HepG2 (cell line): ENCODE measurements around the gene PFAS. TPM values are rescaled to one million over a fixed set of nuclear protein-coding genes. Genes with fewer than 3 reads are reported as not detected.
A peak's percentile ranks its signal among the peaks of the same experiment; 100 is the strongest.

ENCODE experiments used
- DMAP1 ChIP-seq: IDR thresholded peaks from 2 replicates; pipeline ENCODE4 v1.6.1; 2016
- HMGA1 ChIP-seq: sonication (generic); formaldehyde crosslinking; conservative IDR thresholded peaks from 2 replicates; pipeline ENCODE4 v1.4.0; 2020; ENCODE audit warnings: missing genetic modification reagents
- HOXA5 ChIP-seq: sonication (generic); formaldehyde crosslinking; IDR thresholded peaks from 2 replicates; pipeline ENCODE4 v1.4.0; 2020; ENCODE audit warnings: missing genetic modification reagents
- MAFG ChIP-seq: sonication (generic); formaldehyde crosslinking; IDR thresholded peaks from 2 replicates; pipeline ENCODE4 v1.5.1; 2020; ENCODE audit warnings: mild to moderate bottlenecking, missing genetic modification reagents
- MED13 ChIP-seq: sonication (generic); formaldehyde crosslinking; IDR thresholded peaks from 2 replicates; pipeline ENCODE4 v1.5.0; 2020; ENCODE audit warnings: missing genetic modification reagents
- MTF1 ChIP-seq: sonication (generic); formaldehyde crosslinking; IDR thresholded peaks from 2 replicates; pipeline ENCODE4 v1.5.0; 2020; ENCODE audit warnings: missing genetic modification reagents
- NCOR1 ChIP-seq: fragments of 200-600 bp; sonication (generic); IDR thresholded peaks from 2 replicates; pipeline ENCODE4 v1.7.0; 2017; ENCODE audit warnings: antibody characterized with exemption, low read length, borderline replicate concordance
- NFE2L2 ChIP-seq: fragments of 150-350 bp; IDR thresholded peaks from 2 replicates; pipeline ENCODE4 v1.6.1; 2014; ENCODE audit warnings: low read length
- ZBTB2 ChIP-seq: sonication (generic); formaldehyde crosslinking; IDR thresholded peaks from 2 replicates; pipeline ENCODE4 v1.8.0; 2022; ENCODE audit warnings: low read depth, missing genetic modification reagents
- ZNF282 ChIP-seq: fragments of 450-650 bp; IDR thresholded peaks from 2 replicates; pipeline ENCODE4 v1.6.1; 2018; ENCODE audit not compliant: partially characterized antibody
- ZNF383 ChIP-seq: sonication (generic); formaldehyde crosslinking; IDR thresholded peaks from 2 replicates; pipeline ENCODE4 v1.4.0; 2020; ENCODE audit warnings: missing genetic modification reagents, mild to moderate bottlenecking, borderline replicate concordance
- ZNF768 ChIP-seq: sonication (generic); formaldehyde crosslinking; IDR thresholded peaks from 2 replicates; pipeline ENCODE4 v1.4.0; 2020; ENCODE audit warnings: missing genetic modification reagents
- polyA plus RNA-seq, 8 experiments: library from polyadenylated mRNA; depleted of rRNA in 3 of 8; stranded (reverse) in 7 of 8; unstranded in 1 of 8; fragments of >200 nt; fragmentation: Illumina TruSeq in 4 of 8; extraction: Trizol in 4 of 8; gene quantifications; 2 replicates each; pipeline versions ENCODE4 v1.2.1 to v1.2.3, GENCODE V29; 2011 to 2016; ENCODE audit warnings: low read depth in 4 of 8, missing spikeins in 1 of 8, mixed read lengths in 1 of 8; ENCODE audit not compliant: insufficient read depth in 1 of 8
- total RNA-seq, 5 experiments: library from RNA; depleted of rRNA; stranded (reverse); fragments of >200 nt; fragmentation: Illumina TruSeq; extraction: Trizol; gene quantifications; 2 replicates each; pipeline ENCODE4 v1.2.3, GENCODE V29; 2016; ENCODE audit warnings: low read depth in 1 of 5
- TF ChIP-seq, protein P1 (sequence below): sonication (generic); formaldehyde crosslinking; IDR thresholded peaks from 2 replicates; pipeline ENCODE4 v1.5.1; 2020; ENCODE audit warnings: mild to moderate bottlenecking, moderate library complexity, missing genetic modification reagents
- TF ChIP-seq, protein P2 (sequence below): sonication (generic); formaldehyde crosslinking; IDR thresholded peaks from 2 replicates; pipeline ENCODE4 v1.8.0; 2022; ENCODE audit warnings: mild to moderate bottlenecking, missing genetic modification reagents; ENCODE audit not compliant: insufficient replicate concordance
- TF ChIP-seq, protein P3 (sequence below): sonication (generic); formaldehyde crosslinking; IDR thresholded peaks from 2 replicates; pipeline ENCODE4 v1.4.0; 2020; ENCODE audit warnings: missing genetic modification reagents, borderline replicate concordance

The PFAS gene
- total and polyA plus RNA-seq, 2 of the 13 experiments (the other 11 are each of a cell fraction or from before 2014, with no cell fraction given), result 49.4 to 58.2 TPM

GRCh38 chr17:8222630-8223355, 26.3 kb upstream of the PFAS start (continued):
- TF ChIP-seq, protein P1, sequence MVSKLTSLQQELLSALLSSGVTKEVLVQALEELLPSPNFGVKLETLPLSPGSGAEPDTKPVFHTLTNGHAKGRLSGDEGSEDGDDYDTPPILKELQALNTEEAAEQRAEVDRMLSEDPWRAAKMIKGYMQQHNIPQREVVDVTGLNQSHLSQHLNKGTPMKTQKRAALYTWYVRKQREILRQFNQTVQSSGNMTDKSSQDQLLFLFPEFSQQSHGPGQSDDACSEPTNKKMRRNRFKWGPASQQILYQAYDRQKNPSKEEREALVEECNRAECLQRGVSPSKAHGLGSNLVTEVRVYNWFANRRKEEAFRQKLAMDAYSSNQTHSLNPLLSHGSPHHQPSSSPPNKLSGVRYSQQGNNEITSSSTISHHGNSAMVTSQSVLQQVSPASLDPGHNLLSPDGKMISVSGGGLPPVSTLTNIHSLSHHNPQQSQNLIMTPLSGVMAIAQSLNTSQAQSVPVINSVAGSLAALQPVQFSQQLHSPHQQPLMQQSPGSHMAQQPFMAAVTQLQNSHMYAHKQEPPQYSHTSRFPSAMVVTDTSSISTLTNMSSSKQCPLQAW, result peak; percentile 37; the same call in 1 of the 2 replicates
- TF ChIP-seq HMGA1 (CRISPR knock-in tag) (no peak), MED13 (CRISPR knock-in tag) (no peak), ZNF282 (no peak), MTF1 (CRISPR knock-in tag) (no peak), ZNF768 (CRISPR knock-in tag) (peak; percentile 57), ZNF383 (no peak), DMAP1 (CRISPR knock-in tag) (0 out of 2 replicates have a peak, but pooled peaks have one; percentile 34), ZBTB2 (CRISPR knock-in tag) (no peak), NCOR1 (0 out of 2 replicates have a peak, but pooled peaks have one; percentile 25), MAFG (CRISPR knock-in tag) (no peak), HOXA5 (CRISPR knock-in tag) (no peak; the same call in 1 of the 2 replicates), NFE2L2 (no peak)
- TF ChIP-seq, protein P2, sequence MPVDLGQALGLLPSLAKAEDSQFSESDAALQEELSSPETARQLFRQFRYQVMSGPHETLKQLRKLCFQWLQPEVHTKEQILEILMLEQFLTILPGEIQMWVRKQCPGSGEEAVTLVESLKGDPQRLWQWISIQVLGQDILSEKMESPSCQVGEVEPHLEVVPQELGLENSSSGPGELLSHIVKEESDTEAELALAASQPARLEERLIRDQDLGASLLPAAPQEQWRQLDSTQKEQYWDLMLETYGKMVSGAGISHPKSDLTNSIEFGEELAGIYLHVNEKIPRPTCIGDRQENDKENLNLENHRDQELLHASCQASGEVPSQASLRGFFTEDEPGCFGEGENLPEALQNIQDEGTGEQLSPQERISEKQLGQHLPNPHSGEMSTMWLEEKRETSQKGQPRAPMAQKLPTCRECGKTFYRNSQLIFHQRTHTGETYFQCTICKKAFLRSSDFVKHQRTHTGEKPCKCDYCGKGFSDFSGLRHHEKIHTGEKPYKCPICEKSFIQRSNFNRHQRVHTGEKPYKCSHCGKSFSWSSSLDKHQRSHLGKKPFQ (CRISPR knock-in tag), result peak; percentile 28
- TF ChIP-seq, protein P3, sequence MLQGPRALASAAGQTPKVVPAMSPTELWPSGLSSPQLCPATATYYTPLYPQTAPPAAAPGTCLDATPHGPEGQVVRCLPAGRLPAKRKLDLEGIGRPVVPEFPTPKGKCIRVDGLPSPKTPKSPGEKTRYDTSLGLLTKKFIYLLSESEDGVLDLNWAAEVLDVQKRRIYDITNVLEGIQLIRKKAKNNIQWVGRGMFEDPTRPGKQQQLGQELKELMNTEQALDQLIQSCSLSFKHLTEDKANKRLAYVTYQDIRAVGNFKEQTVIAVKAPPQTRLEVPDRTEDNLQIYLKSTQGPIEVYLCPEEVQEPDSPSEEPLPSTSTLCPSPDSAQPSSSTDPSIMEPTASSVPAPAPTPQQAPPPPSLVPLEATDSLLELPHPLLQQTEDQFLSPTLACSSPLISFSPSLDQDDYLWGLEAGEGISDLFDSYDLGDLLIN (CRISPR knock-in tag), result no peak
